Measurements from ENCODE around the gene EML3.
A peak's percentile ranks its signal among the peaks of the same experiment; 100 is the strongest.
"Not testable (repeated sequence)": the region's sequence is repeated elsewhere in the genome, so short reads cannot be mapped to it uniquely, and the experiment has no call there.

Gene EML3

GRCh38 chr11:62621027-62621566 is 8.5 kb upstream of the EML3 start:
- no peak for DNase-seq (ENCODE audit: low read depth in 2 of 2)

- DNase-seq (ENCODE audit: low read depth in 2 of 2): not testable (repeated sequence)
Measured at GRCh38 chr11:62616957-62617356, 4.4 kb upstream of the EML3 start.

GRCh38 chr11:62615521-62615920 is 2.9 kb upstream of the EML3 start:
- no peak for DNase-seq (ENCODE audit: low read depth in 2 of 2)

- DNase-seq (ENCODE audit: low read depth in 2 of 2): peak; percentile 47 to 57
Measured at GRCh38 chr11:62614275-62614674, 1.7 kb upstream of the EML3 start.

GRCh38 chr11:62613291-62613778 is 760 bp upstream of the EML3 start:
- no peak for DNase-seq (ENCODE audit: low read depth in 2 of 2)

GRCh38 chr11:62611705-62612365 is 740 bp downstream of the EML3 start:
- DNase-seq (ENCODE audit: low read depth in 2 of 2): peak in 1 of 2 experiments; percentile 47

- DNase-seq (ENCODE audit: low read depth in 2 of 2): no peak
Measured at GRCh38 chr11:62610814-62611704, 1.5 kb downstream of the EML3 start.

GRCh38 chr11:62610403-62610802 is 2.2 kb downstream of the EML3 start:
- no peak for DNase-seq (ENCODE audit: low read depth in 2 of 2)

- DNase-seq (ENCODE audit: low read depth in 2 of 2): no peak
Measured at GRCh38 chr11:62608776-62609175, 3.8 kb downstream of the EML3 start.

GRCh38 chr11:62607714-62608113 is 4.9 kb downstream of the EML3 start:
- DNase-seq (ENCODE audit: low read depth in 2 of 2): no peak

GRCh38 chr11:62605902-62606301 is 6.7 kb downstream of the EML3 start:
- DNase-seq (ENCODE audit: low read depth in 2 of 2): no peak

- DNase-seq (ENCODE audit: low read depth in 2 of 2): no peak
Measured at GRCh38 chr11:62605467-62605866, 7.1 kb downstream of the EML3 start.

- no peak for DNase-seq (ENCODE audit: low read depth in 2 of 2)
Measured at GRCh38 chr11:62604460-62605120, 8.0 kb downstream of the EML3 start.

- no peak for DNase-seq (ENCODE audit: low read depth in 2 of 2)
Measured at GRCh38 chr11:62603776-62604299, 8.7 kb downstream of the EML3 start.

- DNase-seq (ENCODE audit: low read depth in 2 of 2): no peak
Measured at GRCh38 chr11:62603072-62603408, 9.5 kb downstream of the EML3 start.

- no peak for DNase-seq (ENCODE audit: low read depth in 2 of 2)
Measured at GRCh38 chr11:62602141-62603071, 10.2 kb downstream of the EML3 start.

GRCh38 chr11:62601372-62602140 is 11.0 kb downstream of the EML3 start, which contains the start of gene MTA2:
MTA2 (minus strand) TSS chr11:62601865; CDS start chr11:62601450, 415 bp downstream.
- peak; percentile 100 for DNase-seq (ENCODE audit: low read depth in 2 of 2)

- DNase-seq (ENCODE audit: low read depth in 2 of 2): peak in 1 of 2 experiments; percentile 50
Measured at GRCh38 chr11:62601122-62601371, 11.5 kb downstream of the EML3 start.

GRCh38 chr11:62600367-62601121 is 12.0 kb downstream of the EML3 start:
- DNase-seq (ENCODE audit: low read depth in 2 of 2): no peak
